Measurements from ENCODE around the gene TET1. TPM values are rescaled to one million over a fixed set of nuclear protein-coding genes. Genes with fewer than 3 reads are reported as not detected.
"Not testable (repeated sequence)": the region's sequence is repeated elsewhere in the genome, so short reads cannot be mapped to it uniquely, and the experiment has no call there.

TET1 gene
- total RNA-seq = 1 to 10 TPM; 5.1 to 6.0 TPM

GRCh38 chr10:68560186-68560942 lies at the start of gene TET1:
TET1 (plus strand) TSS chr10:68560337; CDS start chr10:68572339, 12,002 bp downstream.
- TF ChIP-seq POLR2AphosphoS5 (IDR thresholded peaks at IDR 0.05) = no peak
- TF ChIP-seq POLR2A (IDR thresholded peaks at IDR 0.05) = peak; percentile 30
- under 1% methylated on average over 66 of the region's 66 CpGs for WGBS
- Histone ChIP-seq H3K27ac (peak within 1 kb of the TSS; percentile 20 to 57), H3K27me3 (replicated peaks; ENCODE audit: insufficient read depth) (no peaks in the 10 kb centered on the region), H3K36me3 (no peaks in the 10 kb centered on the region), H3K4me1 (replicated peaks) (no peaks in the 10 kb centered on the region), H3K9me3 (no peaks in the 10 kb centered on the region), H3K4me3 (peak within 1 kb of the TSS; percentile 79 to 81)
- intact Hi-C loops (cut with DNase I) = loop anchor here (5.0 kb wide), 2 partner anchors 37 to 337 kb away; no protein-coding TSS in a partner anchor
- DNase-seq (ENCODE audit: low spot score) = no peak

DNA sequence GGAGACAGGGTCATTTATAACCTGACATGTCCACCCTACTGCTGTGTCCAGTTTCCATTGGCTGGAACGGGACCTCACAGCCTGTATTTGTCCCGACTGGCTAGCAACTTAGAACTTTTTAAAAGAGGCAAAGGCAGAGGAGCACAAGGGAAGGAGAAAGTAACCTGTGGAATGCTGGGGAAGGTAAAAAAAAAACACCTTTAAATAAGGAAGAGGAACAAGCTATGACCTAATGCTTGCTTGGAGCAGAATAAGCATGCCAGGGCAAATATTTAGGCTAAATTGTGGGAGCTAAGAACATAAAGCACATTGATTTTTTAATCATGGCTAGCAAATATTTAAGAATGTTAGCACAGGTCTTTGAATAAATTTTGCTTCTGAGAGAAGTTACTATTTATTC lies 43.9 kb upstream of the TET1 start:
- H3K9me3 ChIP-seq; H3K36me3 ChIP-seq; DNase-seq (ENCODE audit: low spot score); intact Hi-C loops (cut with DNase I); H3K27me3 ChIP-seq (replicated peaks; ENCODE audit: insufficient read depth); H3K4me1 ChIP-seq (replicated peaks); H3K4me3 ChIP-seq: not testable (repeated sequence)
- peak overlapping the region in 1 of 2 donors; percentile 60 for H3K27ac ChIP-seq
- WGBS = 50% methylated on average over 2 of the region's 2 CpGs

- H3K27me3 ChIP-seq (replicated peaks; ENCODE audit: insufficient read depth) = no peaks in the 10 kb centered on the region
- 33% methylated on average over 4 of the region's 4 CpGs for WGBS
These were observed 43.4 kb upstream of the TET1 start for GRCh38 chr10:68516766-68517165.

DNA sequence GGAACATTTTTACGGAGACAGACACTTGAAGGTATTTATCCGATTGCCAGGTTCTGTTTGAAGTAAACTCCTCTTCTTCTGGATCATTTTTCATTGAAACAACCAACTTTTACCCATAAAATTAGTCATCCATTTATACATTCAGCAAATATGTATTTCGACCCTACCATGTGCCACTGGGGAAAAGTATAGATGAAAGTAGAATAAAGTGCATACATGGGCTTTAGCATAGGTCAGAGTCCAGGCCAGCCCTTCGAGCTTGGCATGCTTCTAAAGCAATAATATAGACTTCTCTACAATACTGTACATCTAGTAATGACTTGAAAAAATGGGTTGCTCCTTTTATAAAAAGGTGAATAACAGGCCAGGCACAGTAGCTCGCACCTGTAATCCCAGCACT lies 42.9 kb upstream of the TET1 start:
- no peak for DNase-seq (ENCODE audit: low spot score)
- Histone ChIP-seq H3K9me3 (no peaks in the 10 kb centered on the region), H3K27me3 (replicated peaks; ENCODE audit: insufficient read depth) (no peaks in the 10 kb centered on the region), H3K27ac (peak overlapping the region; percentile 30 to 60), H3K4me3 (no peak overlapping the region), H3K4me1 (replicated peaks) (peaks cover 6% of the 10 kb centered on the region), H3K36me3 (no peaks in the 10 kb centered on the region)
- TF ChIP-seq CTCF (IDR thresholded peaks at IDR 0.05) (no peak), POLR2A (IDR thresholded peaks at IDR 0.05) (no peak), POLR2AphosphoS5 (IDR thresholded peaks at IDR 0.05) (no peak)
- intact Hi-C loops (cut with DNase I) = no loop called here
- WGBS = 83% methylated on average over 5 of the region's 5 CpGs

More at GRCh38 chr10:68516766-68517165, 43.4 kb upstream of the TET1 start:
- H3K36me3 ChIP-seq = no peaks in the 10 kb centered on the region
- TF ChIP-seq POLR2A (IDR thresholded peaks at IDR 0.05) (no peak), POLR2AphosphoS5 (IDR thresholded peaks at IDR 0.05) (no peak), CTCF (IDR thresholded peaks at IDR 0.05) (no peak)
- peaks cover 6% of the 10 kb centered on the region for H3K4me1 ChIP-seq (replicated peaks)
- H3K27ac ChIP-seq = peak overlapping the region; percentile 30 to 60
- H3K9me3 ChIP-seq = no peaks in the 10 kb centered on the region
- intact Hi-C loops (cut with DNase I) = no loop called here
- H3K4me3 ChIP-seq = no peak overlapping the region
- DNase-seq (ENCODE audit: low spot score) = no peak

GRCh38 chr10:68518609-68519008 lies 41.5 kb upstream of the TET1 start:
- H3K27me3 ChIP-seq (replicated peaks; ENCODE audit: insufficient read depth); H3K4me3 ChIP-seq; H3K27ac ChIP-seq; DNase-seq (ENCODE audit: low spot score); intact Hi-C loops (cut with DNase I); H3K4me1 ChIP-seq (replicated peaks); H3K36me3 ChIP-seq; H3K9me3 ChIP-seq: not testable (repeated sequence)
- 98% methylated on average over 11 of the region's 11 CpGs for WGBS

GRCh38 chr10:68525490-68526038 lies 34.6 kb upstream of the TET1 start:
- 52% methylated on average over 5 of the region's 5 CpGs for WGBS
- H3K4me1 ChIP-seq (replicated peaks); intact Hi-C loops (cut with DNase I); H3K36me3 ChIP-seq; H3K9me3 ChIP-seq; DNase-seq (ENCODE audit: low spot score); H3K27me3 ChIP-seq (replicated peaks; ENCODE audit: insufficient read depth): not testable (repeated sequence)
- H3K4me3 ChIP-seq = peak overlapping the region in 1 of 2 donors; percentile 86
- peak overlapping the region in 1 of 2 donors; percentile 93 for H3K27ac ChIP-seq
